Ascending aorta (tissue), 2 donors: ENCODE data around the gene GPC5. TPM values are rescaled to one million over a fixed set of nuclear protein-coding genes. Genes with fewer than 3 reads are reported as not detected.
"Not testable (repeated sequence)": the region's sequence is repeated elsewhere in the genome, so short reads cannot be mapped to it uniquely, and the experiment has no call there.

Source experiments
- DNase-seq, 2 donors: peaks; one replicate each; pipeline ENCODE4 v3.0.0-alpha.2; 2019; ENCODE audit warnings: low spot score in 2 of 2
- H3K27ac ChIP-seq, 2 donors: fragments of 200-600 bp; sonication (generic); one replicate each; pipeline ENCODE4 v1.5.1; 2016 to 2017; ENCODE audit warnings: mild to moderate bottlenecking in 1 of 2
- H3K27me3 ChIP-seq: fragments of 200-600 bp; sonication (generic); one replicate; pipeline ENCODE4 v1.5.1; 2017
- H3K36me3 ChIP-seq, 2 donors: fragments of 200-600 bp; sonication (generic); one replicate each; pipeline ENCODE4 v1.5.1; 2016
- H3K4me1 ChIP-seq, 2 donors: fragments of 200-600 bp; sonication (generic); one replicate each; pipeline ENCODE4 v1.5.1; 2016 to 2017; ENCODE audit warnings: mild to moderate bottlenecking in 1 of 2
- H3K4me3 ChIP-seq, 2 donors: fragments of 200-600 bp; sonication (generic); one replicate each; pipeline ENCODE4 v1.5.1; 2016 to 2017; ENCODE audit warnings: mild to moderate bottlenecking in 1 of 2
- H3K9me3 ChIP-seq, 2 donors: fragments of 200-600 bp; sonication (generic); one replicate each; pipeline ENCODE4 v1.5.1; 2016
- CTCF ChIP-seq, 3 experiments: fragments of 200-600 bp in 2 of 3; fragments of 450-650 bp in 1 of 3; sonication (generic) in 2 of 3; IDR thresholded peaks; one replicate each; pipeline ENCODE4 v1.5.1; 2016 to 2019; ENCODE audit warnings: antibody characterized with exemption in 3 of 3, mild to moderate bottlenecking in 1 of 3, moderate library complexity in 1 of 3
- intact Hi-C: fragments of 100-400 bp; cut with DNase I; formaldehyde crosslinking; loops from one replicate; pipeline ENCODE4 v1.15.1; 2023
- total RNA-seq: library from RNA; depleted of rRNA; stranded (reverse); fragments of >200 nt; gene quantifications from one replicate; pipeline ENCODE4 v1.1.0, GENCODE V29; 2016

The GPC5 gene
- total RNA-seq, 1 donor from 2014 or later, result not detected

GRCh38 chr13:92463134-92463533 is 1064.7 kb downstream of the GPC5 start:
- intact Hi-C loops, result no loop called here

GRCh38 chr13:92473765-92474475 is 1075.5 kb downstream of the GPC5 start:
- intact Hi-C loops, result no loop called here
- no peak for DNase-seq
- no peak for TF ChIP-seq CTCF (IDR thresholded peaks at IDR 0.05)
- Histone ChIP-seq H3K4me3 (no peak overlapping the region), H3K9me3 (no peaks in the 10 kb centered on the region), H3K36me3 (no peaks in the 10 kb centered on the region), H3K27me3 (no peaks in the 10 kb centered on the region), H3K4me1 (no peaks in the 10 kb centered on the region), H3K27ac (no peak overlapping the region)

More at GRCh38 chr13:92463134-92463533, 1064.7 kb downstream of the GPC5 start:
- TF ChIP-seq CTCF (IDR thresholded peaks at IDR 0.05), result no peak
- no peaks in the 10 kb centered on the region for H3K27me3 ChIP-seq
- H3K27ac ChIP-seq, result no peak overlapping the region
- DNase-seq, result no peak
- H3K4me3 ChIP-seq, result no peak overlapping the region
- no peaks in the 10 kb centered on the region for H3K36me3 ChIP-seq
- no peaks in the 10 kb centered on the region for H3K9me3 ChIP-seq
- no peaks in the 10 kb centered on the region for H3K4me1 ChIP-seq

- no peak for TF ChIP-seq CTCF (IDR thresholded peaks at IDR 0.05)
- no peak for DNase-seq
- Histone ChIP-seq H3K4me3 (no peak overlapping the region), H3K4me1 (no peaks in the 10 kb centered on the region), H3K27ac (no peak overlapping the region), H3K36me3 (no peaks in the 10 kb centered on the region), H3K27me3 (no peaks in the 10 kb centered on the region), H3K9me3 (no peaks in the 10 kb centered on the region)
- intact Hi-C loops, result no loop called here
Measured at GRCh38 chr13:92480387-92480786, 1082.0 kb downstream of the GPC5 start.

GRCh38 chr13:92482790-92483189 is 1084.4 kb downstream of the GPC5 start:
- H3K27me3 ChIP-seq, DNase-seq, H3K36me3 ChIP-seq, H3K9me3 ChIP-seq, H3K27ac ChIP-seq, H3K4me1 ChIP-seq, intact Hi-C loops, H3K4me3 ChIP-seq: not testable (repeated sequence)

GRCh38 chr13:92483894-92484293 is 1085.5 kb downstream of the GPC5 start:
- no peak overlapping the region for H3K4me3 ChIP-seq
- no peaks in the 10 kb centered on the region for H3K9me3 ChIP-seq
- DNase-seq, result no peak
- H3K27ac ChIP-seq, result no peak overlapping the region
- intact Hi-C loops, result no loop called here
- H3K4me1 ChIP-seq, result no peaks in the 10 kb centered on the region
- no peaks in the 10 kb centered on the region for H3K27me3 ChIP-seq
- no peaks in the 10 kb centered on the region for H3K36me3 ChIP-seq
- TF ChIP-seq CTCF (IDR thresholded peaks at IDR 0.05), result no peak

GRCh38 chr13:92487238-92487637 is 1088.8 kb downstream of the GPC5 start:
- DNase-seq, result no peak
- no peak overlapping the region for H3K4me3 ChIP-seq
- H3K27me3 ChIP-seq, result no peaks in the 10 kb centered on the region
- no peak overlapping the region for H3K27ac ChIP-seq
- H3K4me1 ChIP-seq, result no peaks in the 10 kb centered on the region
- no peaks in the 10 kb centered on the region for H3K36me3 ChIP-seq
- intact Hi-C loops, result no loop called here
- no peaks in the 10 kb centered on the region for H3K9me3 ChIP-seq
- TF ChIP-seq CTCF (IDR thresholded peaks at IDR 0.05), result no peak
